Breast epithelium (tissue), 3 donors: ENCODE measurements around the gene GRIN2B.

Experiments used
- POLR2AphosphoS5 ChIP-seq, 3 donors: sonication (generic); formaldehyde crosslinking; IDR thresholded peaks; one replicate each; pipeline ENCODE4 v1.6.1; 2017; ENCODE audit warnings: antibody characterized with exemption in 3 of 3
- TF ChIP-seq, protein P1 (sequence below), 3 donors: fragments of 450-650 bp; IDR thresholded peaks; one replicate each; pipeline ENCODE4 v1.5.1; 2016 to 2017; ENCODE audit warnings: antibody characterized with exemption in 3 of 3, mild to moderate bottlenecking in 3 of 3, moderate library complexity in 3 of 3

DNA sequence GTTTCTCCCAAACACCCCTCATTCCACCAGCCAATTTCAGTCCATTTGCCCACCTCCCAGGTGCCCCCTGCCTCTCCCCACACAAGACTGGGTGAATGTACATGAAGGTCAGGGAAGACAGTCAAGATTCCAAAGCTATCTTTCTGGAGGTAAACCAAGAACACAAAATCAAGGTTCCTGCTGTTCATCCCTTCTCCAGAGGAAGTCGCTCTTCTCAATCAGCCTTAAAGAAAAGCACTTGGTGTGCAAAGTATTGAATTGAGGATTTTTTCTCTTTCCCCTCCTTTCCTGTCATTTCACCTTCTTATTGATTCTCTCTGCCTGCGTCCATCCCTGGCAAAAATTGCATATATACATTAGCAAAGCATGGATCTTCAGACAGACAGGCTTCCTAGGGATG lies 4.5 kb downstream of the GRIN2B start:
- no peak for TF ChIP-seq POLR2AphosphoS5 (IDR thresholded peaks at IDR 0.05)
- TF ChIP-seq, protein P1, sequence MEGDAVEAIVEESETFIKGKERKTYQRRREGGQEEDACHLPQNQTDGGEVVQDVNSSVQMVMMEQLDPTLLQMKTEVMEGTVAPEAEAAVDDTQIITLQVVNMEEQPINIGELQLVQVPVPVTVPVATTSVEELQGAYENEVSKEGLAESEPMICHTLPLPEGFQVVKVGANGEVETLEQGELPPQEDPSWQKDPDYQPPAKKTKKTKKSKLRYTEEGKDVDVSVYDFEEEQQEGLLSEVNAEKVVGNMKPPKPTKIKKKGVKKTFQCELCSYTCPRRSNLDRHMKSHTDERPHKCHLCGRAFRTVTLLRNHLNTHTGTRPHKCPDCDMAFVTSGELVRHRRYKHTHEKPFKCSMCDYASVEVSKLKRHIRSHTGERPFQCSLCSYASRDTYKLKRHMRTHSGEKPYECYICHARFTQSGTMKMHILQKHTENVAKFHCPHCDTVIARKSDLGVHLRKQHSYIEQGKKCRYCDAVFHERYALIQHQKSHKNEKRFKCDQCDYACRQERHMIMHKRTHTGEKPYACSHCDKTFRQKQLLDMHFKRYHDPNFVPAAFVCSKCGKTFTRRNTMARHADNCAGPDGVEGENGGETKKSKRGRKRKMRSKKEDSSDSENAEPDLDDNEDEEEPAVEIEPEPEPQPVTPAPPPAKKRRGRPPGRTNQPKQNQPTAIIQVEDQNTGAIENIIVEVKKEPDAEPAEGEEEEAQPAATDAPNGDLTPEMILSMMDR (IDR thresholded peaks at IDR 0.05) = no peak
